Measurements from ENCODE around the gene KNDC1. TPM values are rescaled to one million over a fixed set of nuclear protein-coding genes. Genes with fewer than 3 reads are reported as not detected.

KNDC1 gene
- total and polyA plus RNA-seq, 2 donors (not counting 1 experiment from before 2014, with no cell fraction given): 0.17 to 0.45 TPM

DNA sequence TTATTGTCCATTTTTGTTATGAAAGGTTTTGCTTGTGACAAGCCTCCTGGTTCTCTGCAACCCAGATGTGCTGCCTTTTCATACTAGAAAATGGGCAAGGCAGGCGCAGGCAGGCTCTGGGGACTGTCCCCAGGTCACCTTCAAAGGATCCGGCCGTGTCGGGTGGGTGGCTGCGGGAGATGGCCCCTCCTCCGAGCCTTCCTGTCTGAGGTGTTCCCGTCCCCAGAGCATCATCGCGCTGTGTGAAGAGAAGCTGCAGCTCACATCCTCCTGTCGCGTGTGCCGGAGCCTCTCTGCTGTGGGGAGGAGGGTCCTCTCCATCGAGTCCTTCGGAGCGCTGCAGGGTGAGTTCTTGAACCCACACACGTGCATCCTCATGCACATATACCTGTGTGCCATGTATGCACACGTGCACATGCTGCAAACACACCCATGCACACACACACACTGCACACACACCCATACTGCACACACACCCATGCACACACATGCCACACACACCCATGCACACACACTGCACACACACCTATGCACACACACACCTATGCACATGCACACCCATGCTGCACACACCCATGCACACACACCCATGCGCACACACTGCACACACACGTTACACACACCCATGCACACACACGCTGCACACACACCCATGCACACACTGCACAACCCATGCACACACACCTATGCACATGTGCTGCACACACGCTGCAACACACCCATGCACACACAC lies 23.8 kb downstream of the KNDC1 start:
- POLR2A ChIA-PET: no interaction called here

More for the DNA sequence above, 23.8 kb downstream of the KNDC1 start:
- no peaks in the 10 kb centered on the region for H4K20me1 ChIP-seq (ENCODE audit: control insufficient read depth, insufficient read depth, low read length, poor library complexity, severe bottlenecking)
- peaks cover 0 to 4% (median 0%) of the 10 kb centered on the region in 4 experiments for H3K27me3 ChIP-seq (replicated peaks in 1 of 4; ENCODE audit: control extremely low read depth in 1 of 4, control insufficient read depth in 3 of 4, insufficient read depth in 4 of 4, low read length in 3 of 4)
- DNase-seq (no peak), ATAC-seq (ENCODE audit: low read depth) (no peak)
- H3K27me3 Mint-ChIP-seq: peaks cover 3% of the 10 kb centered on the region
- H3K4me2 ChIP-seq (replicated peaks; ENCODE audit: low read depth, low read length, poor library complexity, severe bottlenecking): no peak overlapping the region
- H3K9me3 Mint-ChIP-seq (ENCODE audit: insufficient read depth): no peaks in the 10 kb centered on the region
- H3K4me3 Mint-ChIP-seq: no peak overlapping the region
- no peak overlapping the region for H3K27ac Mint-ChIP-seq
- H2AFZ ChIP-seq (ENCODE audit: insufficient read depth, low read depth, low read length, poor library complexity, severe bottlenecking): no peak overlapping the region
- no peak overlapping the region for H3K27ac ChIP-seq (ENCODE audit: low read length in 2 of 2)
- CTCF ChIA-PET: no interaction called here
- WGBS (ENCODE audit: insufficient coverage): 87% methylated on average over 20 of the region's 21 CpGs
- no peaks in the 10 kb centered on the region for H3K79me2 ChIP-seq (ENCODE audit: control insufficient read depth, insufficient read depth, low read length)
- H3K4me1 ChIP-seq (ENCODE audit: control insufficient read depth in 2 of 2, insufficient read depth in 2 of 2, low read length in 2 of 2): no peaks in the 10 kb centered on the region
- no peak for TF ChIP-seq EZH2 (IDR thresholded peaks at IDR 0.05; ENCODE audit: borderline replicate concordance, insufficient read depth, low read depth, low read length, poor library complexity, severe bottlenecking)
- TF ChIP-seq, protein P1, sequence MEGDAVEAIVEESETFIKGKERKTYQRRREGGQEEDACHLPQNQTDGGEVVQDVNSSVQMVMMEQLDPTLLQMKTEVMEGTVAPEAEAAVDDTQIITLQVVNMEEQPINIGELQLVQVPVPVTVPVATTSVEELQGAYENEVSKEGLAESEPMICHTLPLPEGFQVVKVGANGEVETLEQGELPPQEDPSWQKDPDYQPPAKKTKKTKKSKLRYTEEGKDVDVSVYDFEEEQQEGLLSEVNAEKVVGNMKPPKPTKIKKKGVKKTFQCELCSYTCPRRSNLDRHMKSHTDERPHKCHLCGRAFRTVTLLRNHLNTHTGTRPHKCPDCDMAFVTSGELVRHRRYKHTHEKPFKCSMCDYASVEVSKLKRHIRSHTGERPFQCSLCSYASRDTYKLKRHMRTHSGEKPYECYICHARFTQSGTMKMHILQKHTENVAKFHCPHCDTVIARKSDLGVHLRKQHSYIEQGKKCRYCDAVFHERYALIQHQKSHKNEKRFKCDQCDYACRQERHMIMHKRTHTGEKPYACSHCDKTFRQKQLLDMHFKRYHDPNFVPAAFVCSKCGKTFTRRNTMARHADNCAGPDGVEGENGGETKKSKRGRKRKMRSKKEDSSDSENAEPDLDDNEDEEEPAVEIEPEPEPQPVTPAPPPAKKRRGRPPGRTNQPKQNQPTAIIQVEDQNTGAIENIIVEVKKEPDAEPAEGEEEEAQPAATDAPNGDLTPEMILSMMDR (IDR thresholded peaks at IDR 0.05): no peak
- intact Hi-C loops (cut with micrococcal nuclease): no loop called here
- no peaks in the 10 kb centered on the region for H3K36me3 ChIP-seq (replicated peaks in 1 of 2; ENCODE audit: control extremely low read depth in 1 of 2, control insufficient read depth in 1 of 2, extremely low read depth in 1 of 2, insufficient read depth in 2 of 2, low read length in 1 of 2)
- peaks cover 0 to 19% (median 0%) of the 10 kb centered on the region in 3 donors for H3K9me3 ChIP-seq (ENCODE audit: control extremely low read depth in 1 of 3, control insufficient read depth in 2 of 3, insufficient read depth in 1 of 3, low read length in 2 of 3)
- H3K4me1 Mint-ChIP-seq: no peaks in the 10 kb centered on the region
- no peak overlapping the region for H3K4me3 ChIP-seq (ENCODE audit: control extremely low read depth in 1 of 5, extremely low read depth in 1 of 5, insufficient read depth in 1 of 5, low read depth in 2 of 5, low read length in 4 of 5)
- H3K9ac ChIP-seq (ENCODE audit: low read length): no peak overlapping the region
